Thymus (tissue), 11 donors: Measurements from ENCODE around the gene KIAA1614. TPM values are rescaled to one million over a fixed set of nuclear protein-coding genes. Genes with fewer than 3 reads are reported as not detected.

Source experiments
- DNase-seq, 9 donors: peaks; one replicate each; pipeline ENCODE4 v3.0.0-alpha.2; 2013; ENCODE audit warnings: low spot score in 9 of 9, low read depth in 6 of 9, missing footprints in 1 of 9
- H3K27ac ChIP-seq, 2 donors: one replicate each; pipeline ENCODE4 v1.5.1; 2013; ENCODE audit warnings: control low read depth in 1 of 2, low read depth in 1 of 2, low read length in 1 of 2, mild to moderate bottlenecking in 1 of 2, moderate library complexity in 1 of 2
- H3K27me3 ChIP-seq, 2 donors: one replicate each; pipeline ENCODE4 v1.5.1; 2013; ENCODE audit warnings: low read length in 1 of 2; ENCODE audit not compliant: control insufficient read depth in 2 of 2, insufficient read depth in 1 of 2
- H3K36me3 ChIP-seq, 2 donors: one replicate each; pipeline ENCODE4 v1.5.1; 2013; ENCODE audit warnings: low read length in 1 of 2, mild to moderate bottlenecking in 1 of 2, moderate library complexity in 1 of 2; ENCODE audit not compliant: control insufficient read depth in 2 of 2, insufficient read depth in 2 of 2
- H3K4me1 ChIP-seq, 2 donors: one replicate each; pipeline ENCODE4 v1.5.1; 2013; ENCODE audit warnings: low read length in 2 of 2; ENCODE audit not compliant: control insufficient read depth in 2 of 2, insufficient read depth in 2 of 2
- H3K4me3 ChIP-seq, 2 donors: one replicate each; pipeline ENCODE4 v1.5.1; 2013; ENCODE audit warnings: low read length in 2 of 2, control low read depth in 1 of 2, mild to moderate bottlenecking in 1 of 2
- H3K9me3 ChIP-seq, 2 donors: one replicate each; pipeline ENCODE4 v1.5.1; 2013; ENCODE audit warnings: low read length in 1 of 2, mild to moderate bottlenecking in 1 of 2; ENCODE audit not compliant: control insufficient read depth in 2 of 2, insufficient read depth in 1 of 2
- WGBS: extraction: QIAGEN DNeasy Blood & Tissue Kit; methylation state at CpG from one replicate; pipeline ENCODE4 v1.1.7; 2013; 5-methylcytosine and 5-hydroxymethylcytosine counted together
- polyA plus RNA-seq: library from polyadenylated mRNA; stranded (reverse); fragments of 200-250 nt; gene quantifications from one replicate; pipeline ENCODE4 v1.2.3, GENCODE V29; 2013
- total RNA-seq: library from RNA; stranded (reverse); fragments of 120-200 nt; gene quantifications from one replicate; pipeline ENCODE4 v1.2.4, GENCODE V29; 2013
- donor health status: healthy.

KIAA1614 gene
- total and polyA plus RNA-seq, 2 donors, result 0.84 to 0.94 TPM

DNA sequence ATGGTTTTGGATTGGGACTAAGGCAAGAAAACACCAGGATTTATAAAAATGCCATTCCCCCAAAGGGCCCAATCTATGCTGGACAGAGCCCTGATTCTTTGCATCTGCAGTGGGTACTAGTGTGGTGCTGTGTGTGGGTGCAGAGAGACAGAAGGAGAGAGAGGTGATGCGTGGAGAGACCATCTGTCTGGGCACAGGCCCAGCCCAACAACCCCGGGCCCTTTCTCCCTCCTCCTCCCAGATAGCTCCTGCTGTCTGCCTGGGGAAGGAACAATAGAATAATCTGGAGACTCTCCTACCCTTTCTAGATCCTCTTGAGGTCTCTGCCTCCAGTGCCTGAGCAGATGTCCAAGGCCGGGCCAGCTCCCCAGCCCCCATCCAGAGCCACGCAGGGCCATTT, 15.1 kb downstream of the KIAA1614 start:
- no peaks in the 10 kb centered on the region for H3K36me3 ChIP-seq
- H3K27ac ChIP-seq, result no peak overlapping the region
- peaks cover 65 to 99% of the 10 kb centered on the region in 2 donors for H3K4me1 ChIP-seq
- H3K4me3 ChIP-seq, result no peak overlapping the region
- 75% methylated on average over 4 of the region's 4 CpGs for WGBS
- H3K9me3 ChIP-seq, result no peaks in the 10 kb centered on the region
- no peaks in the 10 kb centered on the region for H3K27me3 ChIP-seq
- DNase-seq, result no peak

DNA sequence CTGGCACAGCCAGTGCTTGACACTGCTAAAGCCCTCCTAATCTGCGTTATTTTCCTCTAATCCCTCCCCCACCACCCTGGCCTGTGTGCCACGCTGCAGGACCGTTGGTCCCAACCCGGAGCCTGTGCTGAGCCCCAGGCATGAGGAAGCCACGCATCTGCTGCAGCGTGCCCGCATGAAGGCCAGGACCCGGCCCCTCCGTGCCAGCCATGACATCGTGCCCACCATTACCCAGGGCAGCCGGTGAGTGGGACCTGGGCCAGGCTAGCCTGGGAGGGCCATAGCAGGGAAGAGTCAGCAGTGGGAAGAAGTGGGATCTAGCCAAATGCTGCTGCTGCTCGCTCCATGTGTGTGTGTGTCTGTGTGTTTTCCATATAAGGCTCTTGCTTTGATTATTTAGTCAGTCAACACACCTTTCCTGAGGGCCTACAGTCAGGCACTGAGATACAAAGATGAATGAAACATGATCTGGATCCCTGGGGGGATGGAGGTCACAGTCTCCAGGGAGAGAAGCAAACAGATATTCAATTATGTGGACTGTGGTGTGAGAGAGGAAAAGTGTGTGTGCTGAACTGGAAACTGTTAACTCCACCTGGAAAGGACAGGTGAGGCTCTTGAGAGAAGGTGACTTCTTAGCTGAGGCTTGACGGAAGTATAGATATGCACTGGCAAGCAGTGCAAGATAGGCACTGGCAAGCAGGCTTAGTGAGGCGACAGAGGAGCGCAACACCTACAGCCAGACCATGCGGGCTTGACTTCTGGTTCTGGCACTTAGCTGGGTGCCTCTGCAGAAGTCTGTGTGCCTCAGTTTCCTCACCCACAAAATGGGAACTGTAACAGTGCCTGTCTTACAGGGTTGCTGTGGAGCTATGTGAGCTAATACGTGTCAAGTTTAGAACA, 15.9 kb downstream of the KIAA1614 start:
- no peak overlapping the region for H3K27ac ChIP-seq
- no peaks in the 10 kb centered on the region for H3K36me3 ChIP-seq
- peaks cover 59 to 99% of the 10 kb centered on the region in 2 donors for H3K4me1 ChIP-seq
- WGBS, result 95% methylated on average over 17 of the region's 17 CpGs
- DNase-seq, result no peak
- no peak overlapping the region for H3K4me3 ChIP-seq
- no peaks in the 10 kb centered on the region for H3K27me3 ChIP-seq
- H3K9me3 ChIP-seq, result peaks cover 0 to 4% of the 10 kb centered on the region in 2 donors

DNA sequence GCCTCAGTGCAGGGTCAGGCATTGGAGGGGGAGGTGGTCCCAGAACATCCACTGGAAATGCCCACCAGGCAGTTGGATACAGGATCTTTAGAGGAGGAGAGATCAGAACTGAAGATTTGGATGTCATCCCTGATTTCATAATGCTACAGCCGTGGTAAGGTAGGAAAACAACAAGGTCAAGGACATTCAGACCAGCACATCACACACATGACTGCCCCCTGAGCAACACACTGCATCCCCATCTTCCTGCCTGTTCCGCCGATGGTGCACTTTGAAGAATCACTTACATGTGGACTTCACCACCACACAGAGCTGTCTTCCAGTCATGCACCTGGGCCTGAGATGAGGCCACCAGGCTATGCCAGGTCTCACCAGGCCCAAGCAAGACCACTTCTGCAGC, 16.7 kb downstream of the KIAA1614 start:
- H3K4me1 ChIP-seq, result peaks cover 55 to 93% of the 10 kb centered on the region in 2 donors

DNA sequence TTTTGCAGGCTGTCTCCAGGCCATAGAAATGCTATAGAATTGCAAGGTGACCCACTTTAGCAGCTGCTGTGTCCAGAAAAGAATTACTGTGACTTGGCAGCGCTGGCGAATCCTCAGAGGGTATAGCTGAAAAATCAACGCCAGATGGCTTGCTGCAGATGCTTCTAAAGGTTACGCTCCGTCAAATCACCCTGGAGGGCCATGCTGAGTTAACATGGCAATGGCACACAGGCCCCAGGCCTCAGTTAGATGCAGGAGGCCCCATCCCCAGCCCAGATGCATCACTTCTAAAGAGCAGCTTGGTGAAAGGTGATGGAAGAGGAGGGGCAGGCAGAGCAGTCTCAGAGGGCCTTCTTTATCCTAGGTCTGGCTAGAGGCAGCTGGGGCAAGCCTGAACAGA, 18.0 kb downstream of the KIAA1614 start:
- no peaks in the 10 kb centered on the region for H3K36me3 ChIP-seq
- WGBS, result 45% methylated on average over 5 of the region's 5 CpGs
- DNase-seq, result peak in 1 of 9 donors; percentile 73
- H3K4me3 ChIP-seq, result no peak overlapping the region
- H3K4me1 ChIP-seq, result peaks cover 51 to 93% of the 10 kb centered on the region in 2 donors
- H3K27me3 ChIP-seq, result peaks cover 0 to 6% of the 10 kb centered on the region in 2 donors
- peak overlapping the region in 1 of 2 donors; percentile 68 for H3K27ac ChIP-seq
- peaks cover 0 to 4% of the 10 kb centered on the region in 2 donors for H3K9me3 ChIP-seq

More for the DNA sequence above, 16.7 kb downstream of the KIAA1614 start:
- Histone ChIP-seq H3K27ac (no peak overlapping the region), H3K4me3 (no peak overlapping the region), H3K36me3 (no peaks in the 10 kb centered on the region), H3K9me3 (peaks cover 0 to 4% of the 10 kb centered on the region in 2 donors), H3K27me3 (no peaks in the 10 kb centered on the region)
- no peak for DNase-seq
- 96% methylated on average over 3 of the region's 3 CpGs for WGBS

DNA sequence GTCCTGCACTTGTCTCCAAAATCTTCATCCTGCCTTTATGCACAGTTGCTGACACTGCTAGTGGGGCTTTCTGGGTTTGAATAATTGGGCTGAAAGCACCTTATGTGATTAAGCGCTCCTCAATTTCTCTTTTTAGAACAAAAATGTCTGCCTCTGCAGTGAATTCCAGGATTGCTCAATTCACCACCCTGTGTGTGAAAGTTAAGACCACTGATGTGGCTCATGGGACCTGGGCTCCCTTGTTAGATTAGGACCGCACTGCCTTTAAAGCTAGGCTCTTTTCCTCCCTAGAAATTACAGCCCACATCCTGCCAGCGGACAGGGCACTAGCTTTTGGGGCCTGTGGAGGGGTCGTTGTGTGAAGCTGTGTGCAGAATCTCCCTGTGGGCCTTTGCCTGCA, 18.8 kb downstream of the KIAA1614 start:
- peaks cover 0 to 9% of the 10 kb centered on the region in 2 donors for H3K27me3 ChIP-seq
- DNase-seq, result no peak
- H3K9me3 ChIP-seq, result peaks cover 0 to 4% of the 10 kb centered on the region in 2 donors
- H3K36me3 ChIP-seq, result no peaks in the 10 kb centered on the region
- H3K4me3 ChIP-seq, result no peak overlapping the region
- WGBS, result 86% methylated on average over 4 of the region's 4 CpGs
- H3K27ac ChIP-seq, result peak overlapping the region in 1 of 2 donors; percentile 68
- peaks cover 48 to 93% of the 10 kb centered on the region in 2 donors for H3K4me1 ChIP-seq

DNA sequence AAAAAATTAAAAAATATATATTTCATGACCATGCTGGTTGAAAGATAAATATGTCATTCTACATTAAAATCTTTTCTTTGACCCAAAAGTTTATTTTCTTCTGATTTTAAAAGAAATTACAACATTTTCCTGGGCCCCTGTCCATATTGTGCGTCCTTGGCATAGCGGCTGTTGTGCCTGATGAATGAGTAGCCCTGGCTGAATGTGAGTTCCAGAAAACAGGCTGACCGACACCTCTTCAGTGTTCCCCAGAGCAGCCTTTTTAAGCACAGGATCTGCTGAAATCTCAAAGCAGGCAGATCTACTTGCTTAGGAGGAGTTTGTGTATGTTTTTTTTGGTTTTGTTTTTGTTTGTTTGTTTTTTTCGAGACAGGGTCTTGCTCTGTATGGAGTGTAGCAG, 19.7 kb downstream of the KIAA1614 start:
- H3K4me1 ChIP-seq, result peaks cover 39 to 92% of the 10 kb centered on the region in 2 donors
- H3K4me3 ChIP-seq, result no peak overlapping the region
- no peak for DNase-seq
- H3K27ac ChIP-seq, result no peak overlapping the region
- peaks cover 0 to 9% of the 10 kb centered on the region in 2 donors for H3K27me3 ChIP-seq
- WGBS, result 97% methylated on average over 4 of the region's 4 CpGs
- peaks cover 0 to 4% of the 10 kb centered on the region in 2 donors for H3K9me3 ChIP-seq
- H3K36me3 ChIP-seq, result no peaks in the 10 kb centered on the region

DNA sequence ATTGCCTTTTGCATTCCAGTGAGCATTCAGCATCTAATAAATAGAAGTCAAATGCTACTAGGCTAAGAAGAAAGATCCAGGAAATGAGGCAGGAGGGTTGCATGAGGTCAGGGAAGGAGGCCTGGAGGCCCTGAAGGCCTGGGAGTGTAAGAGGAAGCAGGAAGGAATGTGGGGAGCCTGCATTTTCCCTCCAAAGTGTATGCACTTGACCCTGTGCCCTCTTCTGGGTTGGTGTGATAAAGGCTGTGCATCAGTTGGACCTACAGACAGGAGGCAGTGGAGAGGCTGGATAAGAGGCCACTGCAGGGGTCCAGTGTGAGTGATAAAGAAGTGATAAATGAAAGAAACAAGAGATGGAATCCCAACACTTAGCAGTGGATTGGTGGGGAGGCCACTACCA, 20.4 kb downstream of the KIAA1614 start:
- Histone ChIP-seq H3K27me3 (peaks cover 0 to 9% of the 10 kb centered on the region in 2 donors), H3K36me3 (no peaks in the 10 kb centered on the region), H3K4me3 (no peak overlapping the region), H3K9me3 (peaks cover 0 to 4% of the 10 kb centered on the region in 2 donors), H3K27ac (no peak overlapping the region), H3K4me1 (peaks cover 36 to 92% of the 10 kb centered on the region in 2 donors)
- no peak for DNase-seq

DNA sequence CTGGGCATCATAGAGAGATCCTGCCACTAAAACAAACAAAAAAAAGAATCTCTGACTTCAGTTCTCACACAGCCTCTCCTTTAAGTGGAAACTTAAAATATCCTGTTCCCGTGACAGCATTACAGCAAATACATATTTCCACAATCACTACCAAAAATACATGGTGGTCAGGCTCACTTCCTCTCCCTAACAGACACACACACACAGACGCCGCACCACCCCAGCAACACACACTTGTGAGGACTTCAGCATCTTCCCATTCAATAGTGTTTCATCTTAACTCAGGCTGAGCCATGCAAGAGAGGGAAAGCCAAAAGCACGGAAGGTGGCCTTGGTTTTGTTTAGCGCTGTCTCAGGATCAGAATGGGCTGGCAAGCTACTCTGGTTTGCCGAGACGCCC, 21.9 kb downstream of the KIAA1614 start:
- Histone ChIP-seq H3K27ac (peak overlapping the region in 1 of 2 donors; percentile 37), H3K36me3 (no peaks in the 10 kb centered on the region)

DNA sequence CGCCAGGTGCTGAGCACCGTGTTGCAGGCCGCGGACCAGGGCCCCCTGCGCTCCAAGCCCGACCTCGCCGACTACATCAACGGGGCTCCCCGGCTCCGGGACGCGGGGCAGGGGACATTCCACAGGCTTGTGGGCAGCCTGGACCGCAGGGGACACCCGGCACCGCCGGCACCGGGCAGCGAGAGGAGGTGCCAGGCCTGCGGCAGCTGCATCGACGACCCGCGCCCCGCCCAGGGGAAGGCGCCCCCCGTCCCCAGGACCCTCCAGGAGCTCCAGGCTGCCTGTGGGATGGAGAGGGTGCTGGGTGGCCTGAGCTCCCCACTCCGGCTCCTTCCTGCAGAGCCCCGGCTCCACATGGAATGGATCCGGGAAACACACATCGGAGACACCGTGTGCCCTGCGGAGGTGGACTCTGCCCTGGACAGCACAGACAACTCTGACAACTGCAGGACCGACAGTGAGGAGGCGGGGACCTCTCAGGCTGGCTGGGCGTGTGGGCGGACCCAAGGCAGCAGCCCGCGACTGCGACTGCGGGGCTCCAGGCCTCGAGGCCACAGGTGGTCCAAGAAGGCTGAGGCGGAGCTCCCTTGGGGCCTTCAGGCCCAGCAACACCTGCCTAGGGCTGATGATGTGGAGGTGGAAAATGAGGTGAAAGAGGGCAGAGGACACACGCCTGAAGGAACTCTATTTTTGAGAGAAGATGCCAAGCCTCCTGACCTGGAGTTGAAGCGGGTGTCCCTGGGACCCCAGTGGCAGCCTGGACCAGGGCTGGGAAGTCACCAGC, 22.8 kb downstream of the KIAA1614 start:
- DNase-seq, result no peak
- H3K27me3 ChIP-seq, result peaks cover 0 to 9% of the 10 kb centered on the region in 2 donors
- H3K9me3 ChIP-seq, result peaks cover 0 to 4% of the 10 kb centered on the region in 2 donors
- H3K27ac ChIP-seq, result no peak overlapping the region
- no peaks in the 10 kb centered on the region for H3K36me3 ChIP-seq
- 95% methylated on average over 45 of the region's 45 CpGs for WGBS
- peaks cover 46 to 93% of the 10 kb centered on the region in 2 donors for H3K4me1 ChIP-seq
- no peak overlapping the region for H3K4me3 ChIP-seq

More for the DNA sequence above, 21.9 kb downstream of the KIAA1614 start:
- Histone ChIP-seq H3K9me3 (peaks cover 0 to 4% of the 10 kb centered on the region in 2 donors), H3K27me3 (peaks cover 0 to 9% of the 10 kb centered on the region in 2 donors), H3K4me1 (peaks cover 48 to 92% of the 10 kb centered on the region in 2 donors), H3K4me3 (no peak overlapping the region)
- 33% methylated on average over 7 of the region's 7 CpGs for WGBS
- peak in 1 of 9 donors; percentile 56 for DNase-seq
